T1000 (cell line): ENCODE results near the gene CFD.
"Not testable (repeated sequence)": the region's sequence is repeated elsewhere in the genome, so short reads cannot be mapped to it uniquely, and the experiment has no call there.

Experiments used
- DNase-seq: peaks from one replicate; lab custom pipeline; 2025; ENCODE audit warnings: mixed read lengths; lab: John Stamatoyannopoulos, UW

Gene CFD

DNA sequence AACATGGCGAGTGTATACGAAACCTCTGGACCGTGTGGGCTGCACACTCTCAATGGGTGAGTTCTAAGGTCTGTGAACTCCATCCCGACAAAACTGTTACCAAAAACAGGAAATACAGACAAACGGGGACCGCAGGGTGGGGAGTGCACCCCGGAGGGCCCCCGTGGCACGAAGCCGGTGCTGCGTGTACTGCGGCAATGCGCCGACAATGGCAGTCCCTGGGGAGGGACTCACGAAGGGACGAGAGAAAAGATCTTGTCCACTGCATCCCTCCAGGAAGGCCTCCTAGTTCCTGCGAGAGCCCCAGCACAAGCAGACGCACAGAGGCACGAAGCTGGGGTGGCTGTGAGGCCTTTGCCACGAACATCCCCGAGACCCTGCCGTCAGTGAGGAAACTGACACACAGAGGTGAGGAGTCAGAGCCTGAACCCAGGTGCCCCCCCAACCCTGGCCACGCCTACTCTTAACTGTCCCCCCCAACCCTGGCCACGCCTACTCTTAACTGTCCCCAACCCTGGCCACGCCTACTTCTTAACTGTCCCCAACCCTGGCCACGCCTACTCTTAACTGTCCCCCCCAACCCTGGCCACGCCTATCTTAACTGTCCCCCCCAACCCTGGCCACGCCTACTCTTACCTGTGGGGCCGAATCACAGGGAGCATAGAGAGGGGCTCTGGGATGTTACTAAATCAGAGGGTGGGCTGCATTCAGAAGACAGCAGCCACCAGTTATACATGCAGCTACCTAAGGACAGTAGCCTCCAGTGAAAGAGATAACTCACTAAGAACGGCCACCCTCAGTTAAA, 29.3 kb downstream of the CFD start:
- no peak for DNase-seq

DNA sequence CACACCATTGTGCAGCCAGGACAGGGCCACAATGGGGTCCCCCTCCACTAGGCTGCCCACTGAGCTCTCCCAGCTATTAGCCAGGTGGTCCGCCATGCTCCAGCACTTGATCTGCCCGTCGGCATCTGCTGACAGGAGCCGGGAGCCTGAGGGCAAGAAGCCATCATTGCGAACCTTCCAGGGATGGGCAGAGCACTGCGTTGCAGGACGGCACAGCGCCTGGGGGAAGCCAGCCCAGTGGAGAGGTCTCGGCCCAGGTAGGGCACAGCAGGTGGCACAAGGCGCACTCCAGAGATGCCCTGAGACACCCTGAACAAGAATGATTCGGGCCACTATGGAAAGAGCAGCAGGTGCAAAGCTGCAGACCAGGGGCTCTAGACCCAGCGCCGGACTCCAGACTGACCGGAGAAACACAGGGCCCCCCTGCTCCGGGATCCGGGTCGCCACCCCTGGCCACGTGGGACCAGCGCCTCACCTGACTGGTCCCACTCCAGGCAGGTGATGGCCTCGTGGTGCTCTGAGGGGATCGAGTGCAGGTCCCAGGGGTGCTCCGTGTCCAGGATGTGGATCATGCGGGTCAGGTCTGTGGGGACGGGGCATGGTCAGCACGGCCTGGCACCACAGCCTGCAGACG, 30.3 kb downstream of the CFD start:
- no peak for DNase-seq

DNA sequence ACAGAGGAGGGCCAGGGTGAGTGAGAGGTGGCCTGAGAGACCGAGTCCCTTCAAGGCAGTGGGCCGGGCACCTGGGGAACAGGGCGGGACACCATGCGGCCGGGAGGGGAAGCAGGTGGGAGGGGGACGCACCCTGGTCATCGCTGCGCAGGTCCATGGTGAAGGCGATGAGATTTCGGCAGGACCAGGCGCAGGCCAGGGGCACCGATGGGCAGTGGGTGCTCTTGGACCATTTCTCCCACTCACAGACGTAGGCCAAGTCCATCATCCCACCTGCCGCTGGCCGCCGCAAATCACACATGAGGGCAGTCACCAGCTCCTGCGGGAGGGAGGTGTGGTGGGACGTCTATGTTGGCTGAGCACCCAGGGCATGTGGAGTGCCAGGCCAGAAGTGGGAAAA, 31.4 kb downstream of the CFD start:
- no peak for DNase-seq

DNA sequence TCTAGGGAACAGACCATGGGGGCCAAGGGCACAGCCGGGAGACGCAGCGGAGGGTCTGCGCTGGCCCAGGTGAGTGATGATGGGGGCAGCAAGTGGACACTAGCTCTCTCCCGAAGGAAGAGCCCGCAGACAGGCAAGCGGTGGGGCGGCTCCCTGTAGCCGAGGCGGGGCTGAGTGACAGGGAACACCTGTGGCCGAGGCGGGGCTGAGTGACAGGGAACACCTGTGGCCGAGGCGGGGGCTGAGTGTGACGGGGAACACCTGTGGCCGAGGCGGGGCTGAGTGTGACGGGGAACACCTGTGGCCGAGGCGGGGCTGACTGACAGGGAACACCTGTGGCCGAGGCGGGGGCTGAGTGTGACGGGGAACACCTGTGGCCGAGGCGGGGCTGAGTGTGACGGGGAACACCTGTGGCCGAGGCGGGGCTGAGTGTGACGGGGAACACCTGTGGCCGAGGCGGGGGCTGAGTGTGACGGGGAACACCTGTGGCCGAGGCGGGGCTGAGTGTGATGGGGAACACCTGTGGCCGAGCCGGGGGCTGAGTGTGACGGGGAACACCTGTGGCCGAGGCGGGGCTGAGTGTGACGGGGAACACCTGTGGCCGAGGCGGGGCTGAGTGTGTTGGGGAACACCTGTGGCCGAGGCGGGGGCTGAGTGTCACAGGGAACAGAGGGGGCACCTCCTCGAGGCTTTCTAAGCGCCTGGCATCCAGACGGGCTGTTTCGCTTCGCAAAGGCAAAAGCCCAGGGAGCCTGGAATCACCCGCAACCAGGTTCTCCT, 32.1 kb downstream of the CFD start:
- DNase-seq: not testable (repeated sequence)

GRCh38 chr19:892243-892893, 32.9 kb downstream of the CFD start:
- DNase-seq: no peak

DNA sequence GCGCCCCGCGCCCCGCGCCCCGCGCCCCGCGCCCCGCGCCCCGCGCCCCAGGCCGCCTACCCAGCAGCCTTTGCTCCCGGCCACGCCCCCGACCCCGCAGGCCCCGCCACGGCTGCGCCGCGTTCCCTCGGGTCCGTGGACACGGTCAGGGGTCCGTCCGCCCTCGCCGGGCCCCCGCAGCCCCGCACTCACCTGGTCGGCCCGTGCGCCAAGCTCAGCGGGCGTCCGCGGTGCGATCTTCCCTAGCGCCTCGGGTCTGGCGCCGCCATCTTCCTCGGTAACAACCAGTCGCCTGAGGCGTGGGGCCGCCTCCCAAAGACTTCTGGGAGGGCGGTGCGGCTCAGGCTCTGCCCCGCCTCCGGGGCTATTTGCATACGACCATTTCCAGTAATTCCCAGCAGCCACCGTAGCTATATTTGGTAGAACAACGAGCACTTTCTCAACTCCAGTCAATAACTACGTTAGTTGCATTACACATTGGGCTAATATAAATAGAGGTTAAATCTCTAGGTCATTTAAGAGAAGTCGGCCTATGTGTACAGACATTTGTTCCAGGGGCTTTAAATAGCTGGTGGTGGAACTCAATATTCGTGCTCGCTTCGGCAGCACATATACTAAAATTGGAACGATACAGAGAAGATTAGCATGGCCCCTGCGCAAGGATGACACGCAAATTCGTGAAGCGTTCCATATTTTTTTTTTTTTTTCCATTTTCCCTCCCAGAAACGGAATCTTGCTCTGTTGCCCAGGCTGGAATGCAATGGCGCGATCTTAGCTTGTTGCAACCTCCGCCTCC, 33.6 kb downstream of the CFD start, which contains the start of the genes MED16 and RNU6-9:
TSS of gene MED16 (minus strand) at position 294 of the 796 bp plus-strand sequence. CDS start 2,056 bp downstream, outside the sequence.
TSS of gene RNU6-9 (plus strand) at position 591 of the 796 bp plus-strand sequence.
- peak; percentile 94 for DNase-seq

- DNase-seq: no peak
Observed at GRCh38 chr19:896434-896833, 37.0 kb downstream of the CFD start.

DNA sequence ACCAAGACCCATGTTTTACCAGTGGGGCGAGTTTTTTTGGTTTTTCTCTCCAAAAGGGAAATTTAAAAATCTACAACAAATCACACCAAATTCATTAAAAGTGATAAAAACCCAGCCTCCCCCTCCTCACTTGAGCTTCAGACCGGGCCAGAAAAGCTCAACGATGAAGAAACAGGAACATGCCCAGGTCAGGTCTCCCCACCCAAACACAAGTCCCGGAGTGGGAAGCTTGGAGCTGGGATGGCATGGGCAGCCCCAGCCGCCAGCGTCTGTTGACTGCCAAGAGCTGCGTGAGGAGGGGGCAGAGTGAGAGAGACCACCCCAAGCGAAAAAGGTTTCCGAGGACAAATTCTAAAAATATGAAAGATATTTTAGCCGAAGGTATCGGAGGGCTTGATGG, 37.5 kb downstream of the CFD start:
- DNase-seq: no peak

DNA sequence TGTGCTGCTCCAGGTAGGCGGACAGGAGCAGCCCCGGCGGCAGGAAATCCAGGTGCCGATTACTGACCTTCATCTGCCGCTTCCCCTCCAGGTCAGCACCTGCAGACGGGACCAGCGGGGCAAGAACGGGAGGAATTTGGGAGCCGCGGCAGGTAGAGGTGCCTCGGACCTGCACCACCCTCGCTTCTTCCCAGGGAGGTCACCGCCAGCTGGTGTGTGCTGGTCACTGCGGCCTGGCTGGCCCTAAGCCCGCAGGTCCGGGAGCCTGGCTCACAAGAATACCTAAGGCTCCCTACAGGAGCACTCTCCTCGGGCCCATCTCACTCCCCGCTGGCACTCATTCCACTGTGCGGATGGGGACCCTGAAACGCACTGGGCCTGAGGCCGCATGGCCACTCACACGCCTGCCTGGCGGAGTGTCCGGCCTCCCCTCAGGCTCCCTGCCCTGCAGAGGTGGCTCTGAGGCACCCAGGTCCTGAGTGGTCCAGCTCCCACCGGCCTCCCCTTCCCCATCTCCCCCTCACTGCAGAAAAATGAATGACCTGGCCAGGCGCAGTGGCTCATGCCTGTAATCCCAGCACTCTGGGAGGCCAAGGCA, 38.1 kb downstream of the CFD start:
- DNase-seq: no peak

DNA sequence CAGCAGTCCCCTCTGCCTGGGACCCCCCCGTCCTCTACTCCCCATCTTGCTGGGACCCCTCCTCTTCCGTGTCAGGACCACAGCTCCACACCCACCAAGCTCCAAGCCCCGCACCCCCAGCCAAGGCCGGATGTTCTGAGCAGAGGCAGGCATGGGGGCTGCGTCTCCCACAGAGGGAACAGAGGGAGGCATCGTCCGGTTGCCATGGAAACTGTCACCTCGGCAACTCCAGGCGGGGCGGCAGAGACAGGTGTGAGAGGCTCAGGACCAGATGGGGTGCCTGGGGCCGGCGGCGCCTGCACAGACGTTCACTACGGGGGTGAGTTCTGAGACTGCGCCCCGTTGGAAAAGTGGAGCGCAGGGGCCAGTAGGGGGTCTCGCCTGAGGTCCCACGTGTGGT, 39.2 kb downstream of the CFD start:
- DNase-seq: no peak

GRCh38 chr19:899336-900042, 40.0 kb downstream of the CFD start:
- no peak for DNase-seq

GRCh38 chr19:900043-900301, 40.5 kb downstream of the CFD start:
- no peak for DNase-seq

- no peak for DNase-seq
Observed at GRCh38 chr19:900302-901111, 41.0 kb downstream of the CFD start.

- DNase-seq: no peak
Observed at GRCh38 chr19:901216-902092, 42.0 kb downstream of the CFD start.

DNA sequence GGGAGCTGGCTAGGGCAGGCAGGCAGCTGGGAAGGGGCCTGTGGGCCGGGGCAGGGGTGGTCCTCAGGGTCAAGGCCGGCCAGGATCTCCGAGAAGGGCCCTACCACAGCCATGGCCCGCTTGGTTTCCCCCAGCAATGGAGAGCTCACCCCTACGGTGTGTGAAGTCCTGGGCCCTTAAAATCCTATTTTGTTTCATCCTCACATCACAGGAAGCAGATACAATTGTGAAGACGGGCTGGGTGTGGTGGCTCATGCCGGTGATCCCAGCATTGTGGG, 42.6 kb downstream of the CFD start:
- no peak for DNase-seq

DNA sequence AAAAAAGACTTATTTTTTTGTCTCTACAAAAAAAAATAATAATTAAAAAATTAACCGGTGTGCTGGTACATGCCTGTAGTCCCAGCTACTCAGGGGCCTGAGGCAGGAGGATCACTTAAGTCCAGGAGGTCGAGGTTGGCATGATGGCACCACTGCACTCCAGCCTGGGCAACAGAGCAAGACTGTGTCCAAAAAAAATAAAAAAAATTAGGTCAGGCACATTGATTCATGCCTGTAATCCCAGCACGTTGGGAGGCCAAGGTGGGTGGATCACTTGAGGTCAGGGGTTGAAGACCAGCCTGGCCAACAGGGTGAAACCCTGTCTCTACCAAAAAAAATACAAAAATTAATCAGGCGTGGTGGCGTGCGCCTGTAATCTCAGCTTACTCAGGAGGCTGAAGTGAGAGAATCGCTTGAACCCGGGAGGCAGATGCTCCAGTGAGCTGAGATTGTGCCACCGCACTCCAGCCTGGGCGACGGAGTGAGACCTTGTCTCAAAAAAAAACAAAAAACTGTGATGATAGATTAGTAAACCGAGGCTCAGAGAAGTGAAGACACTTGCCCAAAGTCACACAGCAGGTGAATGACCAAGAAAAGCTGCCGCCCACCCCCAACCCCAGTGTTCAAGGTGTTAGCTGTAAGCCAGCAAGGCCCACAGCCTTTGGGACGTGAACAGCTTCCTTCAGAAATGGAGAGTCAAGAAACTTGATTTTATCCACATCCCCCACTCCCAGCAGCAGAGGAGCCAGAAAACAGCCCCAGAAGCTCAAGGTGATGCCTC, 43.2 kb downstream of the CFD start:
- no peak for DNase-seq

GRCh38 chr19:903266-903797, 43.9 kb downstream of the CFD start:
- DNase-seq: no peak

- DNase-seq: no peak
Observed at GRCh38 chr19:904545-904944, 45.1 kb downstream of the CFD start.
